H9 (cell line): ENCODE results near the gene RNF8. TPM values are rescaled to one million over a fixed set of nuclear protein-coding genes. Genes with fewer than 3 reads are reported as not detected.

Experiments
- DNase-seq: peaks from one replicate; pipeline ENCODE4 v3.0.0-alpha.2; 2017
- H2AFZ ChIP-seq: one replicate; pipeline ENCODE4 v1.6.1; 2013; ENCODE audit warnings: mild to moderate bottlenecking, low read length, control low read depth, moderate library complexity
- H2AK5ac ChIP-seq: 2 replicates; pipeline ENCODE4 v1.6.1; 2013; ENCODE audit warnings: low read length, control low read depth, mixed read lengths; ENCODE audit not compliant: insufficient read length
- H2BK120ac ChIP-seq: one replicate; pipeline ENCODE4 v1.6.1; 2013; ENCODE audit warnings: low read depth, mild to moderate bottlenecking, low read length, control low read depth, inconsistent platforms; ENCODE audit not compliant: poor library complexity, severe bottlenecking
- H2BK12ac ChIP-seq: 2 replicates; pipeline ENCODE4 v1.6.1; 2013; ENCODE audit warnings: low read length, control low read depth, mixed read lengths, low read depth; ENCODE audit not compliant: insufficient read length
- H2BK15ac ChIP-seq: 2 replicates; pipeline ENCODE4 v1.6.1; 2013; ENCODE audit warnings: low read depth, low read length, control low read depth
- H2BK20ac ChIP-seq: one replicate; pipeline ENCODE4 v1.6.1; 2013; ENCODE audit warnings: low read depth, mild to moderate bottlenecking, low read length, control low read depth, inconsistent platforms; ENCODE audit not compliant: poor library complexity, severe bottlenecking
- H2BK5ac ChIP-seq: 2 replicates; pipeline ENCODE4 v1.6.1; 2013; ENCODE audit warnings: low read length, control low read depth, mixed read lengths; ENCODE audit not compliant: insufficient read length
- H3K14ac ChIP-seq: 2 replicates; pipeline ENCODE4 v1.6.1; 2013; ENCODE audit warnings: low read length, control low read depth; ENCODE audit not compliant: insufficient read depth
- H3K18ac ChIP-seq: 2 replicates; pipeline ENCODE4 v1.6.1; 2013; ENCODE audit warnings: low read depth, mild to moderate bottlenecking, mixed read lengths, low read length, control low read depth; ENCODE audit not compliant: insufficient read length
- H3K23ac ChIP-seq: 2 replicates; pipeline ENCODE4 v1.6.1; 2013; ENCODE audit warnings: low read length, control low read depth, mixed read lengths, low read depth; ENCODE audit not compliant: insufficient read length
- H3K23me2 ChIP-seq: 2 replicates; pipeline ENCODE4 v1.6.1; 2013; ENCODE audit warnings: low read depth, mild to moderate bottlenecking, mixed read lengths, low read length, control low read depth; ENCODE audit not compliant: insufficient read length, poor library complexity, severe bottlenecking
- H3K27ac ChIP-seq: 2 replicates; pipeline ENCODE4 v1.5.1; 2013; ENCODE audit warnings: low read length, control low read depth, mixed read lengths, low read depth; ENCODE audit not compliant: insufficient read length
- H3K27me3 ChIP-seq: 2 replicates; pipeline ENCODE4 v1.6.1; 2013; ENCODE audit warnings: low read length, control low read depth, inconsistent platforms; ENCODE audit not compliant: insufficient read depth
- H3K4ac ChIP-seq: 2 replicates; pipeline ENCODE4 v1.6.1; 2013; ENCODE audit warnings: low read depth, mild to moderate bottlenecking, control low read depth, inconsistent platforms, low read length, moderate library complexity
- H3K4me1 ChIP-seq: 2 replicates; pipeline ENCODE4 v1.6.1; 2013; ENCODE audit warnings: low read length, control low read depth, inconsistent platforms; ENCODE audit not compliant: insufficient read depth
- H3K4me2 ChIP-seq: 2 replicates; pipeline ENCODE4 v1.6.1; 2013; ENCODE audit warnings: low read length, control low read depth, mixed read lengths; ENCODE audit not compliant: insufficient read length, insufficient read depth
- H3K56ac ChIP-seq: 2 replicates; pipeline ENCODE4 v1.6.1; 2013; ENCODE audit warnings: low read depth, mild to moderate bottlenecking, mixed read lengths, low read length, control low read depth; ENCODE audit not compliant: insufficient read length
- H3K79me1 ChIP-seq: 2 replicates; pipeline ENCODE4 v1.6.1; 2013; ENCODE audit warnings: low read depth, mild to moderate bottlenecking, moderate library complexity, low read length, control low read depth, inconsistent platforms; ENCODE audit not compliant: insufficient read depth, poor library complexity, severe bottlenecking
- H3K79me2 ChIP-seq: 2 replicates; pipeline ENCODE4 v1.6.1; 2013; ENCODE audit warnings: low read length, control low read depth, inconsistent platforms; ENCODE audit not compliant: insufficient read depth
- H3K9ac ChIP-seq: 2 replicates; pipeline ENCODE4 v1.6.1; 2013; ENCODE audit warnings: low read length, control low read depth, mixed read lengths; ENCODE audit not compliant: insufficient read length; ENCODE audit errors: extremely low read depth
- H3K9me3 ChIP-seq: one replicate; pipeline ENCODE4 v1.6.1; 2013; ENCODE audit warnings: low read depth, low read length, inconsistent platforms; ENCODE audit not compliant: control insufficient read depth
- H3T11ph ChIP-seq: one replicate; pipeline ENCODE4 v1.6.1; 2013; ENCODE audit warnings: mild to moderate bottlenecking, low read length, control low read depth, inconsistent platforms
- H4K20me1 ChIP-seq: one replicate; pipeline ENCODE4 v1.6.1; 2013; ENCODE audit not compliant: control insufficient read depth, insufficient read length, insufficient read depth
- H4K5ac ChIP-seq: 2 replicates; pipeline ENCODE4 v1.6.1; 2013; ENCODE audit warnings: low read depth, mild to moderate bottlenecking, mixed read lengths, low read length, control low read depth; ENCODE audit not compliant: insufficient read length
- H4K8ac ChIP-seq: replicated peaks from 2 replicates; pipeline ENCODE4 v1.6.1; 2013; ENCODE audit warnings: low read length, control low read depth, mixed read lengths, low read depth; ENCODE audit not compliant: insufficient read length
- H4K91ac ChIP-seq: 2 replicates; pipeline ENCODE4 v1.6.1; 2013; ENCODE audit warnings: low read depth, mild to moderate bottlenecking, moderate library complexity, mixed read lengths, low read length, control low read depth; ENCODE audit not compliant: insufficient read length
- H3K27ac Mint-ChIP-seq, 3 experiments: 2 replicates in 2 of 3; 3 replicates in 1 of 3; pipeline ENCODE4 v1.8.0; 2020 to 2021; ENCODE audit warnings: mixed read lengths in 3 of 3, mild to moderate bottlenecking in 1 of 3, moderate library complexity in 1 of 3
- H3K27me3 Mint-ChIP-seq: 2 replicates; pipeline ENCODE4 v1.8.0; 2021; ENCODE audit warnings: low read depth, mild to moderate bottlenecking, moderate library complexity, mixed read lengths
- H3K36me3 Mint-ChIP-seq, 3 experiments: 2 replicates in 2 of 3; 3 replicates in 1 of 3; pipeline ENCODE4 v1.8.0; 2020 to 2021; ENCODE audit warnings: low read depth in 3 of 3, mixed read lengths in 3 of 3; ENCODE audit not compliant: insufficient read depth in 1 of 3
- H3K4me1 Mint-ChIP-seq, 2 experiments: 2 replicates each; pipeline ENCODE4 v1.8.0; 2020; ENCODE audit warnings: mixed read lengths in 2 of 2
- H3K4me3 Mint-ChIP-seq, 2 experiments: 2 replicates in 1 of 2; 3 replicates in 1 of 2; pipeline ENCODE4 v1.8.0; 2020 to 2021; ENCODE audit warnings: mild to moderate bottlenecking in 2 of 2, mixed read lengths in 2 of 2, moderate library complexity in 1 of 2
- H3K9me3 Mint-ChIP-seq, 2 experiments: 2 replicates in 1 of 2; 3 replicates in 1 of 2; pipeline ENCODE4 v1.8.0; 2020; ENCODE audit warnings: mild to moderate bottlenecking in 2 of 2, mixed read lengths in 2 of 2, moderate library complexity in 1 of 2
- CTCF ChIP-seq: fragments of 200-600 bp; sonication (generic); conservative IDR thresholded peaks from 3 replicates; pipeline ENCODE4 v1.8.0; 2021; ENCODE audit warnings: antibody characterized with exemption, mild to moderate bottlenecking
- WGBS: extraction: QIAGEN DNeasy Blood & Tissue Kit; methylation state at CpG from one replicate; pipeline ENCODE4 v1.1.7; 2013; ENCODE audit warnings: missing lambda C conversion rate, low lambda C conversion rate, mixed read lengths; ENCODE audit not compliant: insufficient read length; ENCODE audit errors: extremely low coverage; 5-methylcytosine and 5-hydroxymethylcytosine counted together
- total RNA-seq: library from RNA; stranded (reverse); gene quantifications from 2 replicates; pipeline ENCODE4 v1.2.1, GENCODE V29; 2021

RNF8 gene
- total RNA-seq, 1 experiment from 2014 or later = 34.7 TPM

GRCh38 chr6:37393381-37393929 is 39.7 kb downstream of the RNF8 start:
- H3K4me3 Mint-ChIP-seq = no peak overlapping the region
- H3K36me3 Mint-ChIP-seq = peaks cover 0 to 13% (median 7%) of the 10 kb centered on the region in 3 experiments; a peak in 5 of 7 replicates
- H3K79me1 ChIP-seq = no peaks in the 10 kb centered on the region
- no peaks in the 10 kb centered on the region for H3K27me3 ChIP-seq
- no peaks in the 10 kb centered on the region for H3K4me1 Mint-ChIP-seq
- H3K23ac ChIP-seq = no peak overlapping the region
- no peaks in the 10 kb centered on the region for H3K9me3 Mint-ChIP-seq
- no peak overlapping the region for H3K9ac ChIP-seq
- H3K4ac ChIP-seq = no peak overlapping the region
- TF ChIP-seq CTCF = no peak
- no CpG with 5 or more reads among the region's 1 CpG for WGBS
- peaks cover 4% of the 10 kb centered on the region; the same call in 1 of the 2 replicates for H3K27me3 Mint-ChIP-seq
- no peaks in the 10 kb centered on the region for H3K79me2 ChIP-seq
- no peak overlapping the region for H2BK12ac ChIP-seq
- H2AK5ac ChIP-seq = no peak overlapping the region
- H4K8ac ChIP-seq = no peak overlapping the region
- no peak overlapping the region for H3K18ac ChIP-seq
- H4K20me1 ChIP-seq = no peaks in the 10 kb centered on the region
- no peak overlapping the region for H2BK120ac ChIP-seq
- H3K27ac ChIP-seq = no peak overlapping the region
- no peak for DNase-seq
- no peak overlapping the region for H2BK20ac ChIP-seq
- H2BK15ac ChIP-seq = no peak overlapping the region
- H4K5ac ChIP-seq = no peak overlapping the region
- H3K27ac Mint-ChIP-seq = no peak overlapping the region
- H3K14ac ChIP-seq = no peak overlapping the region
- no peak overlapping the region for H3T11ph ChIP-seq
- no peaks in the 10 kb centered on the region for H3K23me2 ChIP-seq
- H2BK5ac ChIP-seq = no peak overlapping the region
- no peak overlapping the region for H4K91ac ChIP-seq
- no peak overlapping the region for H2AFZ ChIP-seq
- no peaks in the 10 kb centered on the region for H3K4me1 ChIP-seq
- H3K9me3 ChIP-seq = no peaks in the 10 kb centered on the region
- H3K4me2 ChIP-seq = no peak overlapping the region
- no peak overlapping the region for H3K56ac ChIP-seq
